K562 (cell line): ENCODE results near the gene MUC3A. TPM values are rescaled to one million over a fixed set of nuclear protein-coding genes. Genes with fewer than 3 reads are reported as not detected.

Source experiments
- ATAC-seq: fragments of 200-7000 bp; cut with Tn5 transposase; 3 replicates; pipeline ENCODE4 v1.9.1; 2020; ENCODE audit warnings: moderate library complexity
- BruUV-seq: library from RNA; stranded (reverse); fragments of 400-500 nt; replicated peaks from 2 replicates; lab custom pipeline; 2021; lab: Mats Ljungman, UMichigan
- CTCF ChIA-PET: fragments of 300-600 bp; formaldehyde crosslinking; extraction: SDS; loops from one replicate; lab custom pipeline; 2021; ENCODE audit warnings: low intra/inter-chr PET ratio; lab: Yijun Ruan, JAX
- POLR2A ChIA-PET: fragments of 300-600, 350-650 bp; sonication (Branson Sonifier 250); formaldehyde crosslinking; extraction: SDS; loops from one replicate; lab custom pipeline; 2021; ENCODE audit warnings: antibody characterized with exemption, inconsistent platforms; lab: Yijun Ruan, JAX
- DNase-seq, 4 experiments: peaks; one replicate each; pipeline versions ENCODE4 v3.0.0 to v3.0.0-alpha.2; 2011 to 2018; ENCODE audit warnings: low spot score in 3 of 4, mixed read lengths in 3 of 4; ENCODE audit errors: extremely low read depth in 1 of 4
- FAIRE-seq: peaks from 2 replicates; lab custom pipeline; 2011; peaks lifted over from hg19 to GRCh38; lab: Jason Lieb, UNC
- H2AFZ ChIP-seq: 2 replicates; pipeline ENCODE4 v1.6.0; 2011; ENCODE audit warnings: low read depth, low read length, control low read depth, inconsistent platforms
- H3K27ac ChIP-seq: fragments of 200-600 bp; 3 replicates; pipeline ENCODE4 v1.8.0; 2011; ENCODE audit warnings: low read depth, mild to moderate bottlenecking, control low read depth, inconsistent platforms, low read length, moderate library complexity, mixed read lengths; ENCODE audit errors: extremely low read depth
- H3K27me3 ChIP-seq, 2 experiments: fragments of 300-600 bp in 1 of 2; 2 replicates in 1 of 2; 3 replicates in 1 of 2; pipeline versions ENCODE4 v1.6.0 to v1.8.0; 2011; ENCODE audit warnings: inconsistent platforms in 2 of 2, low read length in 2 of 2, mild to moderate bottlenecking in 1 of 2, mixed read lengths in 1 of 2, moderate library complexity in 1 of 2; ENCODE audit not compliant: control insufficient read depth in 2 of 2, insufficient read depth in 2 of 2
- H3K36me3 ChIP-seq: fragments of 300-600 bp; 3 replicates; pipeline ENCODE4 v1.8.0; 2011; ENCODE audit warnings: mild to moderate bottlenecking, low read length, inconsistent platforms; ENCODE audit not compliant: control insufficient read depth, insufficient read depth
- H3K4me1 ChIP-seq, 2 experiments: fragments of 200-600 bp in 1 of 2; replicated peaks in 1 of 2; 2 replicates in 1 of 2; 3 replicates in 1 of 2; pipeline versions ENCODE4 v1.5.1 to v1.8.0; 2011; ENCODE audit warnings: inconsistent platforms in 2 of 2, low read length in 2 of 2, mild to moderate bottlenecking in 1 of 2, mixed read lengths in 1 of 2, moderate library complexity in 1 of 2; ENCODE audit not compliant: control insufficient read depth in 2 of 2, insufficient read depth in 2 of 2
- H3K4me2 ChIP-seq: 2 replicates; pipeline ENCODE4 v1.6.1; 2011; ENCODE audit warnings: low read length, control low read depth, inconsistent platforms, mixed read lengths; ENCODE audit not compliant: insufficient read depth
- H3K4me3 ChIP-seq: fragments of 200-600 bp; sonication (generic), shearing (Covaris generic); 2 replicates; pipeline ENCODE4 v1.5.1; 2016; ENCODE audit warnings: control low read depth, inconsistent platforms
- H3K79me2 ChIP-seq: fragments of 200-600 bp; 3 replicates; pipeline ENCODE4 v1.8.0; 2011; ENCODE audit warnings: low read length, inconsistent platforms; ENCODE audit not compliant: control insufficient read depth, insufficient read depth
- H3K9ac ChIP-seq, 2 experiments: 2 replicates each; pipeline versions ENCODE4 v1.6.0 to v1.6.1; 2011; ENCODE audit warnings: low read depth in 2 of 2, low read length in 2 of 2, control low read depth in 1 of 2, inconsistent platforms in 1 of 2, mild to moderate bottlenecking in 1 of 2, mixed read lengths in 1 of 2; ENCODE audit not compliant: insufficient read depth in 1 of 2
- H3K9me1 ChIP-seq: one replicate; pipeline ENCODE4 v1.6.0; 2011; ENCODE audit warnings: inconsistent platforms, mild to moderate bottlenecking, low read length, moderate library complexity; ENCODE audit not compliant: control insufficient read depth, insufficient read depth
- H3K9me3 ChIP-seq: replicated peaks from 2 replicates; pipeline ENCODE4 v1.5.1; 2011; ENCODE audit warnings: low read depth, low read length, inconsistent platforms; ENCODE audit not compliant: control insufficient read depth, insufficient read depth
- H4K20me1 ChIP-seq: replicated peaks from 2 replicates; pipeline ENCODE4 v1.6.1; 2011; ENCODE audit warnings: low read length, inconsistent platforms, mixed read lengths; ENCODE audit not compliant: control insufficient read depth, insufficient read depth
- CEBPB ChIP-seq: fragments of 450-650 bp; IDR thresholded peaks from 2 replicates; pipeline ENCODE4 v1.6.1; 2016; ENCODE audit warnings: missing genetic modification characterization, missing compliant biosample characterization
- ELF4 ChIP-seq: fragments of 450-650 bp; formaldehyde crosslinking; IDR thresholded peaks from 2 replicates; pipeline ENCODE4 v1.4.0; 2022; ENCODE audit warnings: missing genetic modification characterization
- NCOR1 ChIP-seq: fragments of 450-650 bp; IDR thresholded peaks from 2 replicates; pipeline ENCODE4 v1.6.1; 2016; ENCODE audit warnings: mild to moderate bottlenecking, moderate library complexity
- ZNF277 ChIP-seq: fragments of 250-450 bp; sonication (Bioruptor Pico); IDR thresholded peaks from 2 replicates; pipeline ENCODE4 v1.8.0; 2022; ENCODE audit warnings: inconsistent platforms, mild to moderate bottlenecking, moderate library complexity, borderline replicate concordance
- WGBS: fragments of 100-300 bp; shearing (Covaris generic); methylation state at CpG from one replicate; pipeline ENCODE4 v1.1.6; 2016; ENCODE audit warnings: low coverage, mixed read lengths; ENCODE audit not compliant: insufficient coverage; ENCODE audit errors: missing lambda C conversion rate; 5-methylcytosine and 5-hydroxymethylcytosine counted together
- in situ Hi-C: fragments of 300-500 bp; cut with MboI; formaldehyde crosslinking; loops from 4 replicates; pipeline ENCODE4 v1.15.0; 2018; ENCODE audit warnings: inconsistent platforms, mixed read lengths
- intact Hi-C: fragments of 100-400 bp; cut with micrococcal nuclease; formaldehyde crosslinking; loops from 2 replicates; pipeline ENCODE4 v1.14.2; 2022
- polyA plus RNA-seq, 8 experiments: library from polyadenylated mRNA; depleted of rRNA in 4 of 8; stranded (reverse) in 5 of 8; unstranded in 3 of 8; fragments of >200 nt; fragmentation: Nextera tagmentation in 2 of 8; fragmentation: Illumina TruSeq in 1 of 8; extraction: Ambion mirVana in 2 of 8; extraction: Trizol in 1 of 8; gene quantifications; 2 replicates each; pipeline versions ENCODE4 v1.2.1 to v1.2.3, GENCODE V29; 2011 to 2014; ENCODE audit warnings: inconsistent platforms in 1 of 8, missing spikeins in 1 of 8
- total RNA-seq, 7 experiments: library from RNA; depleted of rRNA in 6 of 7; stranded (reverse); fragments of >200 nt in 6 of 7; fragmentation: Illumina TruSeq in 2 of 7; extraction: Trizol in 2 of 7; gene quantifications; 2 replicates each; pipeline versions ENCODE4 v1.2.1 to v1.2.3, GENCODE V29; 2011 to 2021; ENCODE audit warnings: low replicate concordance in 1 of 7

Gene MUC3A
- total and polyA plus RNA-seq, 9 of the 15 experiments (the other 6 are each of a cell fraction or from before 2014, with no cell fraction given), result 0.06 to 2.2 (median 0.20) TPM; not detected in 1

- no peak for TF ChIP-seq NCOR1
- no peak for TF ChIP-seq ZNF277 (CRISPR knock-in tag)
- TF ChIP-seq ELF4 (CRISPR knock-in tag), result 0 out of 2 replicates have a peak, but pooled peaks have one; percentile 51
Measured at GRCh38 chr7:100967292-100967863, 18.0 kb downstream of the MUC3A start (continued).

GRCh38 chr7:100968031-100968430 lies 18.7 kb downstream of the MUC3A start:
- in situ Hi-C loops, result no loop called here
- H4K20me1 ChIP-seq, result peaks cover 20% of the 10 kb centered on the region
- no peak for FAIRE-seq
- no peak for TF ChIP-seq CEBPB (tag)
- TF ChIP-seq, all 486 proteins: peak for 0
- DNase-seq, result peak in 1 of 4 experiments; percentile 13
- BruUV-seq, result no TSS peak
- no peak overlapping the region for H3K4me2 ChIP-seq
- ATAC-seq, result no peak
- H3K9me3 ChIP-seq, result no peaks in the 10 kb centered on the region
- peaks cover 39 to 74% of the 10 kb centered on the region in 2 experiments for H3K27me3 ChIP-seq
- intact Hi-C loops, result loop anchor here (2.0 to 5.0 kb wide), 2 partner anchors 15 to 171 kb away; no protein-coding TSS in a partner anchor
- H3K4me3 ChIP-seq, result no peak overlapping the region
- WGBS, result 4% methylated on average over 5 of the region's 6 CpGs
- H3K79me2 ChIP-seq, result no peaks in the 10 kb centered on the region
- H3K36me3 ChIP-seq, result no peaks in the 10 kb centered on the region
- no peak overlapping the region for H3K27ac ChIP-seq
- no peak overlapping the region for H3K9ac ChIP-seq
- H3K9me1 ChIP-seq, result peaks cover 10% of the 10 kb centered on the region
- H2AFZ ChIP-seq, result no peak overlapping the region
- peaks cover 12 to 25% of the 10 kb centered on the region in 2 experiments; a peak in 4 of 5 replicates for H3K4me1 ChIP-seq
- POLR2A ChIA-PET, result interaction anchor here (0.6 to 1.9 kb wide), 4 partner anchors 9 to 281 kb away, joined by 3 to 6 read pairs (median 3); no protein-coding TSS in a partner anchor
- CTCF ChIA-PET, result no interaction called here
